Fibroblast of villous mesenchyme (primary cell): ENCODE data around the gene METTL3. TPM values are rescaled to one million over a fixed set of nuclear protein-coding genes. Genes with fewer than 3 reads are reported as not detected.

Experiments
- DNase-seq: peaks from one replicate; pipeline ENCODE4 v3.0.0-alpha.2; 2010; ENCODE audit warnings: low read depth
- H3K4me3 ChIP-seq: 2 replicates; pipeline ENCODE4 v1.5.1; 2011; ENCODE audit warnings: low read depth, mild to moderate bottlenecking, low read length
- CTCF ChIP-seq: IDR thresholded peaks from 2 replicates; pipeline ENCODE4 v1.5.1; 2012; ENCODE audit warnings: low read depth, mild to moderate bottlenecking, low read length; ENCODE audit not compliant: insufficient read depth
- total RNA-seq: library from RNA; depleted of rRNA; stranded (reverse); fragments of >200 nt; gene quantifications from 2 replicates; pipeline ENCODE4 v1.2.3, GENCODE V29; 2012

The METTL3 gene
- total RNA-seq, 1 donor = 51.8 TPM

DNA sequence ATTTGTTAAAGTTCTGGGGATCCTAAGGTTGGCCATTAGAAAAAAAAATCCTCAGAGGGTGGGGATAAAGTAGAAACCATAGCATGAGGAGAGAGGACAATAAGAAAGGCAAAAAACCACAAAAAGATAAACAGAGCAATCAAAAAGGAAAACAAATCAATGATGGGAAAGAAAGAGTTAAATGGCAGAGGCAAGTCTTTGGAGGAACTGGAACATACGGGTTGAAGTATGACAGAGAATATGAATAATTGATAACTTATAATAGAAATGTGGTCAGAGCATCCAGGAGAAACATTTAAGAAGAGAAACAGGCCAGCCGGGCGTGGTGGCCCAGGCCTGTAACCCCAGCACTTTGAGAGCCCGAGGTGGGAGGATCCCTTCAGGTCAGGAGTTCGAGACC lies 32.8 kb upstream of the METTL3 start:
- no peak for DNase-seq
- no peak overlapping the region for H3K4me3 ChIP-seq
- no peak for TF ChIP-seq CTCF

DNA sequence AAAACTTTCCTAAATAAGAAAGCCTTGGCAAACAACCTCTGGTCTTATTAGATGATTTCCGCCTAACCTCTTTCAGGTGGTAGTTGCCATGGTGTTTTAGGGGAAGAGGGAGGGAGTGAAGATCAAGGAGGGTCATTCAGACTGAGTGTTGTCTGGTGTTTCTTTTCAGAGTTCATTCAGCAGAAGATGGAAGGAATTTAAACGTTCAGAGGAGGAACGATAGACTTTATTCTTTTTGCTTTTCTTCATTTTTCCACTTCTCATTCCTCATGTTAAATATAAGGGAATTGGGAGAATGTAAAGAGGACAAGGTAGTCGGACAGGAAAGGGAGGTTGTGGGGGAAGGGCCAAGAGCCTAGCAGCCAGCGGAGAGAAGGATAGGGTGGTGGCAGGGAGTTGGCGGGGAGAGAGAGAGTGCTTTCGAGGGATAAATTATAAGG lies 32.4 kb upstream of the METTL3 start:
- H3K4me3 ChIP-seq = no peak overlapping the region
- DNase-seq = no peak
- no peak for TF ChIP-seq CTCF

DNA sequence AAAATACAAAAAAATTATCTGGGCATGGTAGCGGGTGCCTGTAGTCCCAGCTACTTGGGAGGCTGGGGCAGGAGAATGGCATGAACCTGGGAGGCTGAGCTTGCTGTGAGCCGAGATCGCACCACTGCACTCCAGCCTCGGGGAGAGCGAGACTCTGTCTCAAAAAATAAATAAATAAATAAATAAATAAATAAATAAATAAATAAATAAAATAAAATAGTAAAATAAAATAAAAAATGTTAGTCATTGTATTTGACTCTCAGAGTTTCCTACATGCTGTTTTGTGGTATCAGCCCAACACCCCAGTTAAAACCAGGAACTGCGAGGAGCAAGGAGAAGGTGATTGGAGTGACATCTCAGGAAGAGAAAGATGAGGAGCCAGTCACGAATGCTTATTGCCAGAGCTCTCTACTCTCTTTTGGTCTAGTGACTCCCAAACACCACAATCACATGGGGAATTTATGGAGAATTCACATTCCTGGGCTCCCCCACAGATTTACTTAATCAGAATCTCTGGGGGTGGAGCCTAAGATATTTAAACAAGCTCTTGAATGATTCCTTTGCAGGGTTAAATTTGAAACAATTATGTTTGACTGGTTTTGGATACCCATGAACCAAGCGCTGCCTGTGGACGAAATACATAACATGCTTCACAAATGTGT lies 30.4 kb upstream of the METTL3 start:
- DNase-seq = no peak
- no peak for TF ChIP-seq CTCF

GRCh38 chr14:21539189-21539940 lies 28.2 kb upstream of the METTL3 start:
- no peak for DNase-seq
- no peak for TF ChIP-seq CTCF
- H3K4me3 ChIP-seq = no peak overlapping the region

More for the DNA sequence above, 30.4 kb upstream of the METTL3 start:
- H3K4me3 ChIP-seq = no peak overlapping the region

GRCh38 chr14:21537090-21537424 lies 25.9 kb upstream of the METTL3 start:
- no peak for DNase-seq
- peak overlapping the region; percentile 36 for H3K4me3 ChIP-seq

DNA sequence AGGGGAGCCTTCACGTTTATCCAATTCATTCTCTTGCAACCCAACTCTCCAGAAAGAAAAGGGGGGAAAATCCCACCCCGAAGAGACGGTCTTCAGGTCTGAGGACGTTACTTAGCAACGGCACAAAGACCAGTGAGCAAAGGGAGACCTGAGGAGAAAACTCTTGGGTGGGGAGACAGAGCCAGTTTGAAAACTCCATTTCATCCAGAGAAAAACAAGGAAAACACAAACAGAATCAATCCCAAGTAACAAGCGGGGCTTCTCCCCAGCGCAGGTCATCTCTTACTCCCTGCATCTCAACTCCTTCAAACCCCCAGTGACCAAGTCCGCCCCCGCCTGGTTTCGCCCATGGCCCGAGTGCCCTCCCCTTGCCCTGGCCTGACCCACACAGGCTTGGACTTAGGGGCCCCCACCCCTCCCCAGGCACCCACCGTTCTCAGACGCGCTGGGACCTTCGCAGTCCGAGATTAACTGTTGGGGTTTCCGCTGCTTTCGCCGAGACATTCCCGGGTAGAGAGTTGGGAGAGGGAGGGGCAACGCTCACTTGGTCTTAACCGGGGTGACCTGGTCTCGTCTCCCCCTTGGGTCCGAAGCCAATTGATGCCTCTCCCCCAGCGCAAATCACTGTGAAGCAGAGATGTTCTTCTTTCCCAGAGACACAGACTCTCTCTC lies 25.4 kb upstream of the METTL3 start:
- no peak for DNase-seq
- TF ChIP-seq CTCF = no peak
- H3K4me3 ChIP-seq = peak overlapping the region; percentile 36

More at GRCh38 chr14:21537090-21537424, 25.9 kb upstream of the METTL3 start:
- TF ChIP-seq CTCF = no peak
